ENCODE data around the gene ABAT.

DNA sequence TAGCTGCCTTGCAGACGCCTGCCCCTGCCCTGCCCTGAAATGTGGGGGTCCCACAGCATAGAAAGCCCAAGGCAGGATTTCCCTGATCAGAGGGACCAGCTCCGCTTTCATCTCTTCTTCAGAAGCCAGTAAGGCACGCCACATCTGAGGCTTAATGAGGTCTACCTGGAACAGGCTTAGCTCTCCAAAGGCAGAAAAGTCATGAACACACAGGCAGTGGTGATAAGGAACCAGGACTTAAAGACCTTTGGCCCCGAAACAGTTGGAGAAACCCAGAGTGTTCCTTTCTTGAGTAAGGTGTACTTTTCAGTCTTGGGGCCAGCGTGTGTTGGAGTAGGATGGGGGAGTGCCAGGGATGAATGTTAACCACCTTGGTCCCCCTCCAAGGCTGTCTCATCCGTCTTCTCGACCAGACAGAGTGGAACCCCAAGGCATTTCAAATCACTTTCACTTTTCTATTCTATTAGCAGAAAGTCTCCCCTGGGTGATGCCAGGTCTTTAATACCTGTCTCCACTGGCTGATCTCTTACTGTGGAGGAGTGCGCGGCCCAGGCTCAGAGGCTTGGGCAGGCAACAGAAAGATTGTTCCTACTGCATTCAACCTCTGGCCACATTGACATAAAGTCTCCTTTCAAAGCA, 79.1 kb downstream of the ABAT start:
- TF ChIP-seq, protein P1, sequence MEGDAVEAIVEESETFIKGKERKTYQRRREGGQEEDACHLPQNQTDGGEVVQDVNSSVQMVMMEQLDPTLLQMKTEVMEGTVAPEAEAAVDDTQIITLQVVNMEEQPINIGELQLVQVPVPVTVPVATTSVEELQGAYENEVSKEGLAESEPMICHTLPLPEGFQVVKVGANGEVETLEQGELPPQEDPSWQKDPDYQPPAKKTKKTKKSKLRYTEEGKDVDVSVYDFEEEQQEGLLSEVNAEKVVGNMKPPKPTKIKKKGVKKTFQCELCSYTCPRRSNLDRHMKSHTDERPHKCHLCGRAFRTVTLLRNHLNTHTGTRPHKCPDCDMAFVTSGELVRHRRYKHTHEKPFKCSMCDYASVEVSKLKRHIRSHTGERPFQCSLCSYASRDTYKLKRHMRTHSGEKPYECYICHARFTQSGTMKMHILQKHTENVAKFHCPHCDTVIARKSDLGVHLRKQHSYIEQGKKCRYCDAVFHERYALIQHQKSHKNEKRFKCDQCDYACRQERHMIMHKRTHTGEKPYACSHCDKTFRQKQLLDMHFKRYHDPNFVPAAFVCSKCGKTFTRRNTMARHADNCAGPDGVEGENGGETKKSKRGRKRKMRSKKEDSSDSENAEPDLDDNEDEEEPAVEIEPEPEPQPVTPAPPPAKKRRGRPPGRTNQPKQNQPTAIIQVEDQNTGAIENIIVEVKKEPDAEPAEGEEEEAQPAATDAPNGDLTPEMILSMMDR (conservative IDR thresholded peaks at IDR 0.05; ENCODE audit: low read depth, low read length): no peak
- TF ChIP-seq EZH2 (IDR thresholded peaks at IDR 0.05; ENCODE audit: borderline replicate concordance, low read depth, low read length, poor library complexity, severe bottlenecking): no peak
